NOMO-1 treated with DMSO at 0.1 percent for 48 hours (cell line): ENCODE data around the gene MFN1.

ENCODE experiments used
- DNase-seq: peaks from one replicate; lab custom pipeline; 2025; ENCODE audit not compliant: unreplicated experiment; lab: John Stamatoyannopoulos, UW

Gene MFN1

GRCh38 chr3:179336345-179336929 lies 11.1 kb upstream of the MFN1 start:
- no peak for DNase-seq

- peak; percentile 82 for DNase-seq
Measured at GRCh38 chr3:179348325-179349013, 960 bp downstream of the MFN1 start.

- DNase-seq = no peak
Measured at GRCh38 chr3:179355996-179356395, 8.5 kb downstream of the MFN1 start.

GRCh38 chr3:179363332-179363731 lies 15.8 kb downstream of the MFN1 start:
- DNase-seq = no peak

- no peak for DNase-seq
Measured at GRCh38 chr3:179369621-179370020, 22.1 kb downstream of the MFN1 start.

- DNase-seq = no peak
Measured at GRCh38 chr3:179373938-179374337, 26.4 kb downstream of the MFN1 start.

GRCh38 chr3:179375091-179375999 lies 27.8 kb downstream of the MFN1 start:
- DNase-seq = no peak

GRCh38 chr3:179376474-179376873 lies 29.0 kb downstream of the MFN1 start:
- no peak for DNase-seq

- no peak for DNase-seq
Measured at GRCh38 chr3:179391906-179392305, 44.4 kb downstream of the MFN1 start.

- no peak for DNase-seq
Measured at GRCh38 chr3:179398574-179399231, 51.2 kb downstream of the MFN1 start.

GRCh38 chr3:179401561-179401960 lies 54.1 kb downstream of the MFN1 start:
- no peak for DNase-seq

GRCh38 chr3:179402963-179403362 lies 55.5 kb downstream of the MFN1 start:
- DNase-seq = no peak

GRCh38 chr3:179404307-179404706 lies 56.8 kb downstream of the MFN1 start:
- DNase-seq = no peak

- no peak for DNase-seq
Measured at GRCh38 chr3:179410331-179410730, 62.8 kb downstream of the MFN1 start.

GRCh38 chr3:179410999-179411398 lies 63.5 kb downstream of the MFN1 start:
- no peak for DNase-seq

GRCh38 chr3:179414804-179415203 lies 67.3 kb downstream of the MFN1 start:
- DNase-seq = no peak

GRCh38 chr3:179415377-179415776 lies 67.9 kb downstream of the MFN1 start:
- no peak for DNase-seq

GRCh38 chr3:179416681-179417080 lies 69.2 kb downstream of the MFN1 start:
- no peak for DNase-seq

GRCh38 chr3:179418610-179419009 lies 71.1 kb downstream of the MFN1 start:
- no peak for DNase-seq

- DNase-seq = no peak
Measured at GRCh38 chr3:179421500-179421899, 74.0 kb downstream of the MFN1 start.

- DNase-seq = no peak
Measured at GRCh38 chr3:179425075-179425474, 77.6 kb downstream of the MFN1 start.
